ENCODE data around the gene FAM180B. TPM values are rescaled to one million over a fixed set of nuclear protein-coding genes. Genes with fewer than 3 reads are reported as not detected.
A peak's percentile ranks its signal among the peaks of the same experiment; 100 is the strongest.

FAM180B gene
- total RNA-seq, 2 experiments from 2014 or later = 0.11 TPM; not detected in 1

DNA sequence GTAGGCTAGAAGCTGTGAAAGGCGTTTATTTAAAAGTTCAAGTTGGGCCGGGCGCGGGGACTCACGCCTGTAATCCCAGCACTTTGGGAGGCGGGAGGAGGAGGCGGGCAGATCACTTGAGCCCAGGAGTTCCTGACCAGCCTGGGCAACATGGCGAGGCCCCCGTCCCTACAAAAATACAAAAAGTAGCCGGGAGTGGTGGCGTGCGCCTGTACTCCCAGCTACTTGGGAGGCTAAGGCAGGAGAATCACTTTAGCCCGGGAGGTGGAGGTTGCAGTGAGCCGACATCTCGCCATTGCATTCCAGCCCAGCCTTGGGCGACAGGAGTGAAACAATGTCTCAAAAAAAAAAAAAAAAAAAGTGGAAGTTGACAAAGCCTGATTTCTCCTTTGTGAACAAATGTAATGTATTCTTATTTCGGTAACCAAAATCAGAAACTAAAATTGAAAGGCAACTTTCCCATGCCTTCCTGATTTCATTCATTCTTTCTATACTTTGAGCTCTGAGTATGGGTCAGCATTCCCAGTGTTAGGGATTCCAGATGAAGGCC lies 20.3 kb upstream of the FAM180B start:
- DNase-seq = no peak
- Mint-ChIP-seq H3K36me3 (ENCODE audit: low read depth) (peaks cover 11% of the 10 kb centered on the region), H3K27ac (peak overlapping the region; percentile 75), H3K4me3 (peak overlapping the region; percentile 82), H3K4me1 (peaks cover 28% of the 10 kb centered on the region), H3K9me3 (ENCODE audit: low read depth) (no peaks in the 10 kb centered on the region), H3K27me3 (no peaks in the 10 kb centered on the region)
- intact Hi-C loops (cut with DNase I, micrococcal nuclease) = no loop called here
- no peak for ATAC-seq
- POLR2A ChIA-PET = interaction anchor here (0.7 to 2.0 kb wide), 3 partner anchors 12 to 282 kb away, joined by 6 to 14 read pairs (median 7); partner anchors contain the start of genes KBTBD4, NDUFS3 and NUP160
- CTCF ChIA-PET = interaction anchor here (0.8 to 3.0 kb wide), 4 partner anchors 11 to 357 kb away, joined by 3 to 47 read pairs (median 4); partner anchors contain the start of gene CELF1

DNA sequence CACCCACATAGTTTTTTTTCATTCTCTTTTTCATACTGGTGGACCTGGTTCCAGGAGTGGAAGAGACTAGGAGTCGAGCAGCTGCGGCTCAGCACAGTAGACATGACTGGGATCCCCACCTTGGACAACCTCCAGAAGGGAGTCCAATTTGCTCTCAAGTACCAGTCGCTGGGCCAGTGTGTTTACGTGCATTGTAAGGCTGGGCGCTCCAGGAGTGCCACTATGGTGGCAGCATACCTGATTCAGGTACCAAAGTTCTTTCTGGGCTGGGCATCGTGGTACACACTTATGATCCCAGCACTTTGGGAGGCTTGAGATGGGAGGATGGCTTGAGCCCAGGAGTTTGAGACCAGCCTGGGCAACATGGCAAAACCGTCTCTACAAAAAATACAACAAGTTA lies 16.8 kb upstream of the FAM180B start:
- intact Hi-C loops (cut with DNase I, micrococcal nuclease) = no loop called here
- peaks cover 34% of the 10 kb centered on the region for H3K36me3 Mint-ChIP-seq (ENCODE audit: low read depth)

DNA sequence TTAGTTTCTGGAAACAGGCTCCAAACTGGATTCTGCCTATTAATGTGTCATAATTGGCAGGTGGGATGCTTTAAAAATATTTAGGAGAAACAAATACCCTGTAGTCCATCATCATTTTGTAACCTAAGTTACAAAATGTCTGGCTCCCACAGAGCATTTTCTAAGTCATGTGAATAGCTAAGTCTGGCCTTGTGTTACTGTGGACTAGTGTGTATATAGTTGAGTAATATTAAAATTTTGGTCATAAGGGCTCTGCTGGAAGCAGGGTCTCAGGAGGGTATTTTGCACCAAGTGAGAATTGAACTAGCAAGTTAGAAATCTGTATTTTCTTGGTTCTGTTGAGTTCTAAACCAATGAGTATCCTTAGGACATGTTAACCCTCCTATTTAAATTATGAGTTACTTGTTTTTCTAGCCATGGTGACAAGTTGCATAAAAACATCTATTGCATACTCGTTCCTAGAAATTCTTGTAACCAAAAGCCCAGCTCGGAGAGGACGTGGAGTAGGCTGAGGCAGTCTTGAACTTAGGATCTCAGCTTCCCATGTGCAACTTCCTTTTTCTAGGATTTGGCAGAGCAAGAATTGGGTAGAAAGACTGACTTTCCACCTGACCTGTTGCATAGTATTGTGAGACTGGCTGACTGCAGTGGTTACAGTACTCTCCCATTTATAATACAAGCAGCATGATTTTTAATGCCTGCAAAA lies 15.7 kb upstream of the FAM180B start:
- ChIA-PET CTCF (interaction anchor here (1.3 to 1.8 kb wide), 2 partner anchors 15 to 17 kb away, joined by 4 to 6 read pairs; partner anchors contain the start of gene CELF1), POLR2A (no interaction called here)
- intact Hi-C loops (cut with DNase I, micrococcal nuclease) = no loop called here
- Mint-ChIP-seq H3K36me3 (ENCODE audit: low read depth) (peaks cover 39% of the 10 kb centered on the region), H3K4me3 (no peak overlapping the region), H3K9me3 (ENCODE audit: low read depth) (no peaks in the 10 kb centered on the region), H3K27ac (no peak overlapping the region), H3K27me3 (no peaks in the 10 kb centered on the region), H3K4me1 (peaks cover 15% of the 10 kb centered on the region)
- ATAC-seq (no peak), DNase-seq (no peak)

More for the DNA sequence above, 16.8 kb upstream of the FAM180B start:
- no peak overlapping the region for H3K27ac Mint-ChIP-seq
- no peaks in the 10 kb centered on the region for H3K9me3 Mint-ChIP-seq (ENCODE audit: low read depth)
- POLR2A ChIA-PET = no interaction called here
- no peaks in the 10 kb centered on the region for H3K27me3 Mint-ChIP-seq
- CTCF ChIA-PET = interaction anchor here (0.5 to 1.8 kb wide), 4 partner anchors 10 to 60 kb away, joined by 3 to 6 read pairs (median 4); no protein-coding TSS in a partner anchor
- no peak for ATAC-seq
- no peak for DNase-seq
- H3K4me1 Mint-ChIP-seq = peaks cover 18% of the 10 kb centered on the region
- H3K4me3 Mint-ChIP-seq = no peak overlapping the region

DNA sequence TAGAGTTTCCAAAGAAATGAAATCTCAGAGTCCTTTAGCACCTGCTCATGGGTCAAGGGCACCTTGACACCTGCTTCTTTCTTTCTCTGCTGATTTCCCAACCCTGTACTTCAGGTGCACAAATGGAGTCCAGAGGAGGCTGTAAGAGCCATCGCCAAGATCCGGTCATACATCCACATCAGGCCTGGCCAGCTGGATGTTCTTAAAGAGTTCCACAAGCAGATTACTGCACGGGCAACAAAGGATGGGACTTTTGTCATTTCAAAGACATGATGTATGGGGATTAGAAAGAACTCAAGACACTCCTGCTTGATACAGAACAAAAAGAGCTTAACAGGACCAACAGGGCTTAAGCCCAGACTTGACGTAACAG lies 15.1 kb upstream of the FAM180B start:
- H3K4me1 Mint-ChIP-seq = peaks cover 17% of the 10 kb centered on the region
- H3K27me3 Mint-ChIP-seq = no peaks in the 10 kb centered on the region
- no peak overlapping the region for H3K4me3 Mint-ChIP-seq
- ChIA-PET CTCF (interaction anchor here (0.8 to 1.8 kb wide), 3 partner anchors 16 to 56 kb away, joined by 3 to 6 read pairs (median 4); partner anchors contain the start of gene CELF1), POLR2A (no interaction called here)
- DNase-seq (no peak), ATAC-seq (no peak)
- intact Hi-C loops (cut with DNase I, micrococcal nuclease) = no loop called here
- peak overlapping the region; percentile 33 for H3K27ac Mint-ChIP-seq
- H3K9me3 Mint-ChIP-seq (ENCODE audit: low read depth) = no peaks in the 10 kb centered on the region
- H3K36me3 Mint-ChIP-seq (ENCODE audit: low read depth) = peaks cover 43% of the 10 kb centered on the region

DNA sequence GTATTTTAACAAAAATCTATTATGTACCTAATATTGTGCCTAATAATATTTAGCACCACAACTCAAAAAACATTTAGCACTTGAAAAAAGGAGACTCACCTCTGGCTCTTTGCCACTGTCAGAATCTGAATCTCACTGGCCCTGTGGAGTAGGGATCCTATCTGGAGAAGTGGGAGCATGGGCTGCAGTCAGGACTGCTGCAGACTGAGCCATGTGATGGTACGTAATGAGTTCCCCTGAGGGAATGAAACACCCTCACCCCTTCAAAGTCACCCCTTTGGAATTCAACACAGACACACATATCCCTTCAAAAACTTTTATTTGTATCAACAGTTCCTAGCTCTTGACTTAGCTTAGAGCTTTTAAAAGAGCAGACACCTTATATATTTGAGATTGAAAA lies 14.6 kb upstream of the FAM180B start:
- Mint-ChIP-seq H3K4me3 (no peak overlapping the region), H3K4me1 (peaks cover 15% of the 10 kb centered on the region), H3K27ac (no peak overlapping the region), H3K27me3 (no peaks in the 10 kb centered on the region), H3K9me3 (ENCODE audit: low read depth) (no peaks in the 10 kb centered on the region), H3K36me3 (ENCODE audit: low read depth) (peaks cover 46% of the 10 kb centered on the region)
- DNase-seq (no peak), ATAC-seq (no peak)
- CTCF ChIA-PET = interaction anchor here (0.8 kb wide), 1 partner anchor 57 kb away, joined by 3 read pairs; no protein-coding TSS in a partner anchor
- intact Hi-C loops (cut with DNase I, micrococcal nuclease) = no loop called here
- POLR2A ChIA-PET = interaction anchor here (0.6 kb wide), 1 partner anchor 98 kb away, joined by 4 read pairs; no protein-coding TSS in a partner anchor

DNA sequence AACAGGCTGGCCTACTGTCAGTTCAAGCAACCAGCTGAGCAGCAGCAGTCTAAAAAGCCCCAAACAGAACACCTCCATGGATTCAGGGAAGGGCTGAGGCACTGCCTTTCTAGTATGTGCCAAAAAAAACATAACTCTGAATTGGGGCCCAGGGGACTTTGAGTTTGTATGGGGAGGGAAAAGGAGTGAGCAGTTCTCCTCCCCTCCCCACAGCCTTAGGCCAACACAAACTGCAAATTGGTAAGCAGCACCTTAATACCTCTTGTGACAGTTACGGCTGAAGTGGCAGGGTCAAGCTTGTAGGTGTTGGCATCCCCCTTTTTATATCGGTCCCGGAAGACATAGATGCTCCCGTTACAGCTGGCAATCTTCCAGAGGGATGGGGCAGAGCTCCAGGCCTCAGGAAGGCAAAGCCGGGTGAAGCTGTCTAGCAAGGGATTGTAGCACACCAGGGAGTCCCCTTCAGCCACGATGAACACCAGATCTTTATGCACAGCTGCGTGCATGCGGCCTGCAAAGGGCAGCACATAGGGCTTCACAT lies 13.7 kb upstream of the FAM180B start:
- no peaks in the 10 kb centered on the region for H3K9me3 Mint-ChIP-seq (ENCODE audit: low read depth)
- ChIA-PET CTCF (interaction anchor here (0.7 to 1.1 kb wide), 2 partner anchors 9 to 18 kb away, joined by 3 read pairs; no protein-coding TSS in a partner anchor), POLR2A (no interaction called here)
- peaks cover 20% of the 10 kb centered on the region for H3K4me1 Mint-ChIP-seq
- DNase-seq = no peak
- no peaks in the 10 kb centered on the region for H3K27me3 Mint-ChIP-seq
- intact Hi-C loops (cut with DNase I, micrococcal nuclease) = no loop called here
- peaks cover 50% of the 10 kb centered on the region for H3K36me3 Mint-ChIP-seq (ENCODE audit: low read depth)
- H3K4me3 Mint-ChIP-seq = no peak overlapping the region
- ATAC-seq = no peak
- no peak overlapping the region for H3K27ac Mint-ChIP-seq

DNA sequence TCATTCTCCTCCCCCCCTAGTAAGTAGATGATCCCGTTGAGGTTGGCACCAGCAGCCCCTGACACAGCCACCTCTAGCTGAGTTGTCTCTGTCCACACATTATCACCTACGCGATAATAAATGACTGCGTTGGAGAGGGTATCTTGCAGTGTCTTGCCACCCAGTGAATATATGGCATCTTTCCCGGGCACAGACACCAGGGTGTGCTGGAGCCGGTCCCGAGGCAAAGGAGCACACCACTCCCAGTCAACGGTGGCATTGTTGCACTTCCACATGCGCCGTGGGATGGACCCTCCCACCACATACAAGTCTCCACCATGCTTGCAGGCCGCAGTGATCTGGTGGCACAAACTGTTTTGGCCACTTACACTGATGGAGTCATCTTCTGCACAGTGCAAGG lies 13.2 kb upstream of the FAM180B start:
- Mint-ChIP-seq H3K27me3 (no peaks in the 10 kb centered on the region), H3K9me3 (ENCODE audit: low read depth) (no peaks in the 10 kb centered on the region), H3K4me3 (no peak overlapping the region), H3K27ac (no peak overlapping the region), H3K4me1 (peaks cover 24% of the 10 kb centered on the region), H3K36me3 (ENCODE audit: low read depth) (peaks cover 51% of the 10 kb centered on the region)
- CTCF ChIA-PET = interaction anchor here (0.5 to 1.1 kb wide), 3 partner anchors 11 to 21 kb away, joined by 3 to 4 read pairs (median 3); no protein-coding TSS in a partner anchor
- intact Hi-C loops (cut with DNase I, micrococcal nuclease) = no loop called here
- no peak for ATAC-seq
- no peak for DNase-seq
- POLR2A ChIA-PET = interaction anchor here (0.5 kb wide), 1 partner anchor 19 kb away, joined by 3 read pairs; no protein-coding TSS in a partner anchor

DNA sequence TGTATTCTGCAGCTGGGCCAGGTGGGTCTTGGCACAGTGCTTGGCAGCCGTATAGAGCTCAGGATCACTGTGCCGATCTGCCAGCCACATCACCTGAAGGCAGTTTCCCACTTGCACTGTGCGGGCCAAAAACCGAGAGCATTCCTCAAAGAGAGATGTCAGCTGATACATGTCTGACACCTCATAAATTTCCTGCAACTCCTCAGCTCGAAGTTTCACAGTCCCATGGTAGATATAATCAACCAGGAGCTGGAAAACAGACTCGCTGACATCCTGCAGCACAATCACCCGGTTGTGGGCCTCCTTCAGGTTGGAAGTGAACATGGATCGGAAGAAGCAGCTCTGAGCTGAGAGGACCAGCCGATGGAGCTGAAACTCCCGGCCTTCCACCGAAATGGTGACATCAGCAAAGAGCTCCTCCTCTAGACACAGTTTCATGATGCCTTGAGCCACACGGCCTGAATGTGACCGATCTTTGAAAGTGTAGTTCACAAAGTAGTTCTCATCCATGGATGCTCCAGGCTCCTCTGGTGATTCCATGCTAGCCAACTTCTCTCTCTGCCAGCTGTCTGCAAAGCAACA lies 8.9 kb upstream of the FAM180B start:
- DNase-seq (no peak), ATAC-seq (no peak)
- ChIA-PET POLR2A (interaction anchor here (0.8 to 1.9 kb wide), 3 partner anchors 12 to 26 kb away, joined by 3 to 14 read pairs (median 4); partner anchors contain the start of gene PTPMT1), CTCF (interaction anchor here (0.6 to 1.9 kb wide), 8 partner anchors 11 to 336 kb away, joined by 3 to 9 read pairs (median 4); partner anchors contain the start of gene CELF1)
- H3K4me3 Mint-ChIP-seq = peak overlapping the region; percentile 87
- H3K9me3 Mint-ChIP-seq (ENCODE audit: low read depth) = no peaks in the 10 kb centered on the region
- H3K4me1 Mint-ChIP-seq = peaks cover 41% of the 10 kb centered on the region
- intact Hi-C loops (cut with DNase I, micrococcal nuclease) = loop anchor here (1.0 to 5.0 kb wide), 11 partner anchors 12 to 877 kb away; partner anchors contain the start of genes ACP2 (in 1 of the 2), ARFGAP2 (in 1 of the 2), ARHGAP1 (in 1 of the 2) and CELF1 (in 1 of the 2)
- H3K27me3 Mint-ChIP-seq = no peaks in the 10 kb centered on the region
- H3K36me3 Mint-ChIP-seq (ENCODE audit: low read depth) = peaks cover 48% of the 10 kb centered on the region
- H3K27ac Mint-ChIP-seq = peak overlapping the region; percentile 93

DNA sequence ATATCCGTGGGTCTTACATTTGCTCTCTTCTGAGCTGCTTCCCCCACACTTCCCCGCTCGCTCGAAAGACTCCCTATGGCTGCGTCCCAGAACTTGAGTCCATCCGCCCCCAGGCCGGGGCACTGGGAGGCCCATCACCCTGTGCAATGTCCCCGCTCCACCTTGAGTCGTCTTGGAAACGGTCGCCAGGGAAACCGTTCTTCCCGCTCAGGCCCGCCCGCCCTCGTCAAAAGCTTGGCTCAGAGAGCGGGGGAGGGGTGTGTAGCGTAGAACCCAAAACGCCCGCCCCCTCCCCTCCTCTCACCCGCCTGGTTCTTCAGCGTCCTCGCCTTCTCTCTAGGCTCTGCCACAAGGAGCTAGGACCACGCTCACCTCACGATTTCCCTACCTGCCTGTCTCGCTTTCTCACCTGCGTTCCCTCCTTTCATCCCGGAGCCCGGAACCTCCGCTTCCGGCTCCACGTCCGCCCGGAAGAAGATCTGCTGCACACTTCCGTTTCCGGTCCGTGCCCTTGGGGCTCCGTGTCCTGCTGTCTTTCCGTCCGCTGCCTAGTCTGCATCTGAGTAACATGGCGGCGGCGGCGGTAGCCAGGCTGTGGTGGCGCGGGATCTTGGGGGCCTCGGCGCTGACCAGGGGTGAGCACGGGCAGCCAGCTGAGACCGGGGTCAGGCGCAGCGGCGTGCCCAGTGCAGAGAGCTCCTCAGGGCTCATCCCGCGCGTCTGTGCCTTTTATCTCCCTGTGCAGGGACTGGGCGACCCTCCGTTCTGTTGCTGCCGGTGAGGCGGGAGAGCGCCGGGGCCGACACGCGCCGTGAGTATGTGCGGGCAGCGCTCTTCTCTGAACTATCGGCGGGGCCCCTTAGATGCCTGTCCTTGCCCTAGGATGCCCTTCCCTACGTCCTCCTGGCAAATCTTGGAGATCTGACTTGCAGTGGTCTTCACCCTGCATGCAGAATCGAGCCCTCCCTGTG lies 7.7 kb upstream of the FAM180B start, which contains the start of the genes KBTBD4 and NDUFS3:
Gene KBTBD4, minus strand, starts transcription at position 447 of the 971 bp plus-strand sequence. Its CDS starts 19 bp downstream, at position 428.
Gene NDUFS3, plus strand, starts transcription at position 551 of the 971 bp plus-strand sequence. Its CDS starts 18 bp downstream, at position 569.
- H3K4me1 Mint-ChIP-seq = peaks cover 39% of the 10 kb centered on the region
- CTCF ChIA-PET = interaction anchor here (0.5 to 1.9 kb wide), 8 partner anchors 12 to 204 kb away, joined by 3 to 9 read pairs (median 4); partner anchors contain the start of gene CELF1
- H3K36me3 Mint-ChIP-seq (ENCODE audit: low read depth) = peaks cover 48% of the 10 kb centered on the region
- no peaks in the 10 kb centered on the region for H3K27me3 Mint-ChIP-seq
- H3K4me3 Mint-ChIP-seq = peak within 1 kb of the TSS; percentile 87
- ATAC-seq = peak; percentile 96
- H3K27ac Mint-ChIP-seq = peak within 1 kb of the TSS; percentile 93
- intact Hi-C loops (cut with DNase I, micrococcal nuclease) = loop anchor here (1.0 to 5.0 kb wide), 16 partner anchors 14 to 878 kb away; partner anchors contain the start of genes CELF1 (in 2 of the 2), MTCH2 (in 2 of the 2), ACP2 (in 1 of the 2) and ARFGAP2 (in 1 of the 2)
- DNase-seq = peak; percentile 92
- no peaks in the 10 kb centered on the region for H3K9me3 Mint-ChIP-seq (ENCODE audit: low read depth)
- POLR2A ChIA-PET = interaction anchor here (0.8 to 1.9 kb wide), 4 partner anchors 13 to 27 kb away, joined by 3 to 14 read pairs (median 6); partner anchors contain the start of gene PTPMT1

DNA sequence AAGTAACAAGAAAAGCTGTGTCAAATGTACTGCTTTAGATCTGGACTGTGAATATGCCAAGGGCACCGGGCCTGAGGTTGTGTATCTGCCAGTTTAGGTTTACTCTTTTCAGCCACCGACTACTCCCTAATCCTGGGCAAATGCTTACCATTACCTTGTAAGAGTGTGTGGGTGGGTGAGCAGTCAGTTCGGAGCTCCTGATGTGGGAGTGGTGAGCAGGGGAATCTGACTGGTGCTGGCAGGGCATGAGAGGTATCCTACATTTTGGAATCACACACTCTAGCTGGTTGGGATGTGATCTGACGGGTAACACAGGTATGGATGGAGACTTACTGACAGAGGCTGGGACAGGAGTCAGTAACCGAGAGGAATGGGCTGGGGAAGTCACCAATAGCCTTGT lies 2.6 kb upstream of the FAM180B start:
- H3K9me3 Mint-ChIP-seq (ENCODE audit: low read depth) = no peaks in the 10 kb centered on the region
- DNase-seq (no peak), ATAC-seq (no peak)
- no peaks in the 10 kb centered on the region for H3K27me3 Mint-ChIP-seq
- ChIA-PET POLR2A (no interaction called here), CTCF (no interaction called here)
- intact Hi-C loops (cut with DNase I, micrococcal nuclease) = no loop called here
- no peak overlapping the region for H3K27ac Mint-ChIP-seq
- H3K4me3 Mint-ChIP-seq = no peak overlapping the region
- H3K36me3 Mint-ChIP-seq (ENCODE audit: low read depth) = peaks cover 39% of the 10 kb centered on the region
- H3K4me1 Mint-ChIP-seq = peaks cover 15% of the 10 kb centered on the region

All from activated CD4-positive, alpha-beta T cell treated with anti-CD3 and anti-CD28 coated beads for 36 hours (primary cell).